WTC11 (cell line): ENCODE measurements around the gene KLF1. TPM values are rescaled to one million over a fixed set of nuclear protein-coding genes. Genes with fewer than 3 reads are reported as not detected.

ENCODE experiments used
- ATAC-seq: fragments of 200-7000 bp; cut with Tn5 transposase; 2 replicates; pipeline ENCODE4 v1.10.0; 2021; ENCODE audit warnings: mild to moderate bottlenecking, moderate library complexity
- CTCF ChIA-PET: fragments of 300-600 bp; sonication (Branson Sonifier 250); formaldehyde crosslinking; loops from one replicate; lab custom pipeline; 2021; ENCODE audit warnings: antibody characterized with exemption; lab: Charles Lee
- POLR2A ChIA-PET: fragments of 350-600 bp; sonication (Branson Sonifier 250); formaldehyde crosslinking; loops from one replicate; lab custom pipeline; 2021; ENCODE audit warnings: antibody characterized with exemption; lab: Charles Lee
- DNase-seq: peaks from one replicate; pipeline ENCODE4 v3.0.0; 2021; ENCODE audit warnings: low spot score
- H3K27ac Mint-ChIP-seq: 2 replicates; pipeline ENCODE4 v1.8.0; 2021; ENCODE audit warnings: mixed read lengths
- H3K27me3 Mint-ChIP-seq: 2 replicates; pipeline ENCODE4 v1.8.0; 2021; ENCODE audit warnings: low read depth, mild to moderate bottlenecking, moderate library complexity, mixed read lengths
- H3K36me3 Mint-ChIP-seq: 2 replicates; pipeline ENCODE4 v1.8.0; 2021; ENCODE audit warnings: mixed read lengths
- H3K4me1 Mint-ChIP-seq: 2 replicates; pipeline ENCODE4 v1.8.0; 2022; ENCODE audit warnings: mixed read lengths
- H3K4me3 Mint-ChIP-seq: 2 replicates; pipeline ENCODE4 v1.8.0; 2021; ENCODE audit warnings: mild to moderate bottlenecking, moderate library complexity, mixed read lengths
- H3K9me3 Mint-ChIP-seq: 2 replicates; pipeline ENCODE4 v1.8.0; 2021; ENCODE audit warnings: mixed read lengths
- CBFB ChIP-seq: sonication (generic); formaldehyde crosslinking; IDR thresholded peaks from 2 replicates; pipeline ENCODE4 v1.8.1; 2022; ENCODE audit warnings: mild to moderate bottlenecking, low read depth, missing genetic modification reagents
- CREB1 ChIP-seq: sonication (generic); formaldehyde crosslinking; IDR thresholded peaks from 2 replicates; pipeline ENCODE4 v1.8.0; 2023; ENCODE audit warnings: mild to moderate bottlenecking, missing genetic modification reagents
- ESRRA ChIP-seq: sonication (generic); formaldehyde crosslinking; IDR thresholded peaks from 2 replicates; pipeline ENCODE4 v1.8.1; 2022; ENCODE audit warnings: mild to moderate bottlenecking, missing genetic modification reagents, borderline replicate concordance
- GRHL2 ChIP-seq: fragments of 250-450 bp; sonication (Bioruptor Pico); IDR thresholded peaks from 2 replicates; pipeline ENCODE4 v1.8.0; 2022; ENCODE audit warnings: mild to moderate bottlenecking, moderate library complexity; ENCODE audit not compliant: insufficient replicate concordance, severe bottlenecking
- NFE2L1 ChIP-seq: sonication (generic); formaldehyde crosslinking; IDR thresholded peaks from 2 replicates; pipeline ENCODE4 v1.8.1; 2023; ENCODE audit warnings: missing genetic modification reagents
- SOX15 ChIP-seq: fragments of 250-450 bp; sonication (Bioruptor Pico); IDR thresholded peaks from 2 replicates; pipeline ENCODE4 v1.9.0; 2021; ENCODE audit warnings: mild to moderate bottlenecking
- TCF7 ChIP-seq: sonication (generic); formaldehyde crosslinking; IDR thresholded peaks from 2 replicates; pipeline ENCODE4 v1.8.0; 2022; ENCODE audit warnings: mild to moderate bottlenecking, low read depth, missing genetic modification reagents, moderate library complexity
- ZNF232 ChIP-seq: sonication (generic); formaldehyde crosslinking; IDR thresholded peaks from 2 replicates; pipeline ENCODE4 v1.8.0; 2022; ENCODE audit warnings: mild to moderate bottlenecking, missing genetic modification reagents
- total RNA-seq: library from RNA; stranded (reverse); gene quantifications from 3 replicates; pipeline ENCODE4 v1.2.3, GENCODE V29; 2021
- TF ChIP-seq, protein P1 (sequence below): sonication (generic); formaldehyde crosslinking; IDR thresholded peaks from 2 replicates; pipeline ENCODE4 v1.8.0; 2022; ENCODE audit warnings: missing genetic modification reagents
- TF ChIP-seq, protein P2 (sequence below): sonication (generic); formaldehyde crosslinking; conservative IDR thresholded peaks from 2 replicates; pipeline ENCODE4 v1.8.1; 2023; ENCODE audit warnings: mild to moderate bottlenecking, low read depth, missing genetic modification reagents, moderate library complexity
- TF ChIP-seq, protein P3 (sequence below): sonication (generic); formaldehyde crosslinking; IDR thresholded peaks from 2 replicates; pipeline ENCODE4 v1.8.0; 2022; ENCODE audit warnings: mild to moderate bottlenecking, missing genetic modification reagents
- TF ChIP-seq, protein P4 (sequence below): sonication (generic); formaldehyde crosslinking; IDR thresholded peaks from 2 replicates; pipeline ENCODE4 v1.8.0; 2022; ENCODE audit warnings: mild to moderate bottlenecking, missing genetic modification reagents
- TF ChIP-seq, protein P5 (sequence below): fragments of 250-450 bp; sonication (Bioruptor Pico); IDR thresholded peaks from 2 replicates; pipeline ENCODE4 v1.8.0; 2021; ENCODE audit warnings: mild to moderate bottlenecking
- TF ChIP-seq, protein P6 (sequence below): sonication (generic); formaldehyde crosslinking; IDR thresholded peaks from 2 replicates; pipeline ENCODE4 v1.8.1; 2023; ENCODE audit warnings: mild to moderate bottlenecking, missing genetic modification reagents, moderate library complexity
- TF ChIP-seq, protein P7 (sequence below): sonication (generic); formaldehyde crosslinking; IDR thresholded peaks from 2 replicates; pipeline ENCODE4 v1.8.1; 2022; ENCODE audit warnings: mild to moderate bottlenecking, moderate library complexity, missing genetic modification reagents
- TF ChIP-seq, protein P8 (sequence below): sonication (generic); formaldehyde crosslinking; IDR thresholded peaks from 2 replicates; pipeline ENCODE4 v1.8.1; 2023; ENCODE audit warnings: mild to moderate bottlenecking, missing genetic modification reagents
- TF ChIP-seq, protein P9 (sequence below): fragments of 250-450 bp; sonication (Bioruptor Pico); IDR thresholded peaks from 2 replicates; pipeline ENCODE4 v2.1.2; 2022; ENCODE audit warnings: mild to moderate bottlenecking, moderate library complexity

The KLF1 gene
- total RNA-seq, 1 experiment from 2014 or later = 0.72 TPM

DNA sequence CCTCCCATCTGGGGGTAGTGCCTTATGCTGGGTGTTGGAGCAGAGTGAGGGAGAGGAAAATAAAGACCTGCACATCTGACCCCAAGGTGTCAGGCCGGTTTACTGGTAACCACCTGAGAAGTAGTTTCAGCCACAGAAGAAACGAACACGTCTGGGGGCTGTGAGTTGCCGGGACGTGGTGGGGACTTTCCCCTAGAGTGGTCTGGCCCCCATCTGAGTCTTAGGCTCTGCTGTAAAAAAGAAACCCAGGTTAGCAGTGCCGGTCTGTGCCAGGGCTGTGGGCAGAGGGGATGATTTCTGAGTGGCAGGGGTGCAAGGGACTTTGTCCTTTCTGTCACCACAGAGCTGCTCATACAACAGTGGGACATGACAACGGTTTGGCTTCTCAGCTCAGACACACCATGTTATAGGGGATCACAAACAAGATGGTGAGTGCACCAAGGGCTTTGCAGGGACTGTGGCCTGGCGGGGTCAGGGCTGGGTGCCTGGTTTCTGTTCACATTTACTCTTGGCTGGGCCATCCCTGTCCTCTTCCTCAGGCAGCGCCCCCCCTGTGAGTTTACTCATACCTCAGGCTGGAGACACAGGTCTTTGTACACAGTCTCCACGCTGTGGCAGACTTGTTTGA, 13.0 kb upstream of the KLF1 start:
- ATAC-seq (no peak), DNase-seq (no peak)
- no peaks in the 10 kb centered on the region for H3K27me3 Mint-ChIP-seq
- no peak overlapping the region for H3K27ac Mint-ChIP-seq
- TF ChIP-seq, protein P1, sequence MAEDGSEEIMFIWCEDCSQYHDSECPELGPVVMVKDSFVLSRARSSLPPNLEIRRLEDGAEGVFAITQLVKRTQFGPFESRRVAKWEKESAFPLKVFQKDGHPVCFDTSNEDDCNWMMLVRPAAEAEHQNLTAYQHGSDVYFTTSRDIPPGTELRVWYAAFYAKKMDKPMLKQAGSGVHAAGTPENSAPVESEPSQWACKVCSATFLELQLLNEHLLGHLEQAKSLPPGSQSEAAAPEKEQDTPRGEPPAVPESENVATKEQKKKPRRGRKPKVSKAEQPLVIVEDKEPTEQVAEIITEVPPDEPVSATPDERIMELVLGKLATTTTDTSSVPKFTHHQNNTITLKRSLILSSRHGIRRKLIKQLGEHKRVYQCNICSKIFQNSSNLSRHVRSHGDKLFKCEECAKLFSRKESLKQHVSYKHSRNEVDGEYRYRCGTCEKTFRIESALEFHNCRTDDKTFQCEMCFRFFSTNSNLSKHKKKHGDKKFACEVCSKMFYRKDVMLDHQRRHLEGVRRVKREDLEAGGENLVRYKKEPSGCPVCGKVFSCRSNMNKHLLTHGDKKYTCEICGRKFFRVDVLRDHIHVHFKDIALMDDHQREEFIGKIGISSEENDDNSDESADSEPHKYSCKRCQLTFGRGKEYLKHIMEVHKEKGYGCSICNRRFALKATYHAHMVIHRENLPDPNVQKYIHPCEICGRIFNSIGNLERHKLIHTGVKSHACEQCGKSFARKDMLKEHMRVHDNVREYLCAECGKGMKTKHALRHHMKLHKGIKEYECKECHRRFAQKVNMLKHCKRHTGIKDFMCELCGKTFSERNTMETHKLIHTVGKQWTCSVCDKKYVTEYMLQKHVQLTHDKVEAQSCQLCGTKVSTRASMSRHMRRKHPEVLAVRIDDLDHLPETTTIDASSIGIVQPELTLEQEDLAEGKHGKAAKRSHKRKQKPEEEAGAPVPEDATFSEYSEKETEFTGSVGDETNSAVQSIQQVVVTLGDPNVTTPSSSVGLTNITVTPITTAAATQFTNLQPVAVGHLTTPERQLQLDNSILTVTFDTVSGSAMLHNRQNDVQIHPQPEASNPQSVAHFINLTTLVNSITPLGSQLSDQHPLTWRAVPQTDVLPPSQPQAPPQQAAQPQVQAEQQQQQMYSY (CRISPR knock-in tag) = no peak
- TF ChIP-seq CREB1 = no peak
- TF ChIP-seq, protein P2, sequence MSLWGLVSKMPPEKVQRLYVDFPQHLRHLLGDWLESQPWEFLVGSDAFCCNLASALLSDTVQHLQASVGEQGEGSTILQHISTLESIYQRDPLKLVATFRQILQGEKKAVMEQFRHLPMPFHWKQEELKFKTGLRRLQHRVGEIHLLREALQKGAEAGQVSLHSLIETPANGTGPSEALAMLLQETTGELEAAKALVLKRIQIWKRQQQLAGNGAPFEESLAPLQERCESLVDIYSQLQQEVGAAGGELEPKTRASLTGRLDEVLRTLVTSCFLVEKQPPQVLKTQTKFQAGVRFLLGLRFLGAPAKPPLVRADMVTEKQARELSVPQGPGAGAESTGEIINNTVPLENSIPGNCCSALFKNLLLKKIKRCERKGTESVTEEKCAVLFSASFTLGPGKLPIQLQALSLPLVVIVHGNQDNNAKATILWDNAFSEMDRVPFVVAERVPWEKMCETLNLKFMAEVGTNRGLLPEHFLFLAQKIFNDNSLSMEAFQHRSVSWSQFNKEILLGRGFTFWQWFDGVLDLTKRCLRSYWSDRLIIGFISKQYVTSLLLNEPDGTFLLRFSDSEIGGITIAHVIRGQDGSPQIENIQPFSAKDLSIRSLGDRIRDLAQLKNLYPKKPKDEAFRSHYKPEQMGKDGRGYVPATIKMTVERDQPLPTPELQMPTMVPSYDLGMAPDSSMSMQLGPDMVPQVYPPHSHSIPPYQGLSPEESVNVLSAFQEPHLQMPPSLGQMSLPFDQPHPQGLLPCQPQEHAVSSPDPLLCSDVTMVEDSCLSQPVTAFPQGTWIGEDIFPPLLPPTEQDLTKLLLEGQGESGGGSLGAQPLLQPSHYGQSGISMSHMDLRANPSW (CRISPR knock-in tag) = no peak
- TF ChIP-seq ZNF232 (CRISPR knock-in tag) = no peak
- TF ChIP-seq ESRRA (CRISPR knock-in tag) = no peak
- TF ChIP-seq, protein P3, sequence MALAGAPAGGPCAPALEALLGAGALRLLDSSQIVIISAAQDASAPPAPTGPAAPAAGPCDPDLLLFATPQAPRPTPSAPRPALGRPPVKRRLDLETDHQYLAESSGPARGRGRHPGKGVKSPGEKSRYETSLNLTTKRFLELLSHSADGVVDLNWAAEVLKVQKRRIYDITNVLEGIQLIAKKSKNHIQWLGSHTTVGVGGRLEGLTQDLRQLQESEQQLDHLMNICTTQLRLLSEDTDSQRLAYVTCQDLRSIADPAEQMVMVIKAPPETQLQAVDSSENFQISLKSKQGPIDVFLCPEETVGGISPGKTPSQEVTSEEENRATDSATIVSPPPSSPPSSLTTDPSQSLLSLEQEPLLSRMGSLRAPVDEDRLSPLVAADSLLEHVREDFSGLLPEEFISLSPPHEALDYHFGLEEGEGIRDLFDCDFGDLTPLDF (CRISPR knock-in tag) = no peak
- TF ChIP-seq TCF7 = no peak
- TF ChIP-seq, protein P4, sequence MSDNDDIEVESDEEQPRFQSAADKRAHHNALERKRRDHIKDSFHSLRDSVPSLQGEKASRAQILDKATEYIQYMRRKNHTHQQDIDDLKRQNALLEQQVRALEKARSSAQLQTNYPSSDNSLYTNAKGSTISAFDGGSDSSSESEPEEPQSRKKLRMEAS (CRISPR knock-in tag) = no peak
- TF ChIP-seq, protein P5, sequence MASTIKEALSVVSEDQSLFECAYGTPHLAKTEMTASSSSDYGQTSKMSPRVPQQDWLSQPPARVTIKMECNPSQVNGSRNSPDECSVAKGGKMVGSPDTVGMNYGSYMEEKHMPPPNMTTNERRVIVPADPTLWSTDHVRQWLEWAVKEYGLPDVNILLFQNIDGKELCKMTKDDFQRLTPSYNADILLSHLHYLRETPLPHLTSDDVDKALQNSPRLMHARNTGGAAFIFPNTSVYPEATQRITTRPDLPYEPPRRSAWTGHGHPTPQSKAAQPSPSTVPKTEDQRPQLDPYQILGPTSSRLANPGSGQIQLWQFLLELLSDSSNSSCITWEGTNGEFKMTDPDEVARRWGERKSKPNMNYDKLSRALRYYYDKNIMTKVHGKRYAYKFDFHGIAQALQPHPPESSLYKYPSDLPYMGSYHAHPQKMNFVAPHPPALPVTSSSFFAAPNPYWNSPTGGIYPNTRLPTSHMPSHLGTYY (CRISPR knock-in tag) = no peak
- TF ChIP-seq, protein P6, sequence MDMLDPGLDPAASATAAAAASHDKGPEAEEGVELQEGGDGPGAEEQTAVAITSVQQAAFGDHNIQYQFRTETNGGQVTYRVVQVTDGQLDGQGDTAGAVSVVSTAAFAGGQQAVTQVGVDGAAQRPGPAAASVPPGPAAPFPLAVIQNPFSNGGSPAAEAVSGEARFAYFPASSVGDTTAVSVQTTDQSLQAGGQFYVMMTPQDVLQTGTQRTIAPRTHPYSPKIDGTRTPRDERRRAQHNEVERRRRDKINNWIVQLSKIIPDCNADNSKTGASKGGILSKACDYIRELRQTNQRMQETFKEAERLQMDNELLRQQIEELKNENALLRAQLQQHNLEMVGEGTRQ = no peak
- no peak for TF ChIP-seq NFE2L1
- TF ChIP-seq GRHL2 = no peak
- TF ChIP-seq CBFB (CRISPR knock-in tag) = no peak
- no peak for TF ChIP-seq SOX15 (CRISPR knock-in tag)
- H3K36me3 Mint-ChIP-seq = peaks cover 19% of the 10 kb centered on the region
- H3K9me3 Mint-ChIP-seq = no peaks in the 10 kb centered on the region
- ChIA-PET CTCF (interaction anchor here (1.5 to 1.6 kb wide), 3 partner anchors 15 to 65 kb away, joined by 4 to 5 read pairs (median 4); no protein-coding TSS in a partner anchor), POLR2A (interaction anchor here (1.1 kb wide), 1 partner anchor 9 kb away, joined by 3 read pairs; the partner anchor contains the start of gene GCDH)
- no peaks in the 10 kb centered on the region for H3K4me1 Mint-ChIP-seq
- H3K4me3 Mint-ChIP-seq = no peak overlapping the region

DNA sequence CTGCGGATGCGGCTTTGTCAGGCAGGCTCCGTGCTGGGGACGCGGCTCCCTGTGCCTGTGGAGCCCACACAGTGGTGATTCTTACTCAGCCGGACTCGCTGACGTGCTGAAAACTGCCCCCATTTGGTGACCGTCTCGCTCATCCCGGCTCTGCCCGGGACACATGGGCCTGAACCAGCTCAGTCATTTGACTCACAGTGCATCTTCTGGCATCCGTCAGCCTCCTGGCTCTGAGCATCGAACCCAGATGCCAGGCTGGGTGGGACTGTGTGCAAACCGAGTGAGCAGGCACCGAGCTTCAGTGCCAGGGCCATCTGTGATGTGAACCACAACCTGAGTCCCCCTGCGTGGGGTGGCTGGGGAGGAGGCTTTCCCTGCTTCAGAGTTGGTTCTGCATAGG, 9.5 kb upstream of the KLF1 start:
- Mint-ChIP-seq H3K9me3 (no peaks in the 10 kb centered on the region), H3K27me3 (no peaks in the 10 kb centered on the region), H3K4me1 (peaks cover 8% of the 10 kb centered on the region), H3K36me3 (peaks cover 35% of the 10 kb centered on the region), H3K4me3 (no peak overlapping the region), H3K27ac (no peak overlapping the region)
- ChIA-PET POLR2A (interaction anchor here (1.8 kb wide), 1 partner anchor 17 kb away, joined by 5 read pairs; no protein-coding TSS in a partner anchor), CTCF (interaction anchor here (0.6 to 0.9 kb wide), 3 partner anchors 17 to 127 kb away, joined by 3 read pairs; no protein-coding TSS in a partner anchor)
- TF ChIP-seq, protein P7, sequence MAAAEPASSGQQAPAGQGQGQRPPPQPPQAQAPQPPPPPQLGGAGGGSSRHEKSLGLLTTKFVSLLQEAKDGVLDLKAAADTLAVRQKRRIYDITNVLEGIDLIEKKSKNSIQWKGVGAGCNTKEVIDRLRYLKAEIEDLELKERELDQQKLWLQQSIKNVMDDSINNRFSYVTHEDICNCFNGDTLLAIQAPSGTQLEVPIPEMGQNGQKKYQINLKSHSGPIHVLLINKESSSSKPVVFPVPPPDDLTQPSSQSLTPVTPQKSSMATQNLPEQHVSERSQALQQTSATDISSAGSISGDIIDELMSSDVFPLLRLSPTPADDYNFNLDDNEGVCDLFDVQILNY = no peak
- TF ChIP-seq, protein P8, sequence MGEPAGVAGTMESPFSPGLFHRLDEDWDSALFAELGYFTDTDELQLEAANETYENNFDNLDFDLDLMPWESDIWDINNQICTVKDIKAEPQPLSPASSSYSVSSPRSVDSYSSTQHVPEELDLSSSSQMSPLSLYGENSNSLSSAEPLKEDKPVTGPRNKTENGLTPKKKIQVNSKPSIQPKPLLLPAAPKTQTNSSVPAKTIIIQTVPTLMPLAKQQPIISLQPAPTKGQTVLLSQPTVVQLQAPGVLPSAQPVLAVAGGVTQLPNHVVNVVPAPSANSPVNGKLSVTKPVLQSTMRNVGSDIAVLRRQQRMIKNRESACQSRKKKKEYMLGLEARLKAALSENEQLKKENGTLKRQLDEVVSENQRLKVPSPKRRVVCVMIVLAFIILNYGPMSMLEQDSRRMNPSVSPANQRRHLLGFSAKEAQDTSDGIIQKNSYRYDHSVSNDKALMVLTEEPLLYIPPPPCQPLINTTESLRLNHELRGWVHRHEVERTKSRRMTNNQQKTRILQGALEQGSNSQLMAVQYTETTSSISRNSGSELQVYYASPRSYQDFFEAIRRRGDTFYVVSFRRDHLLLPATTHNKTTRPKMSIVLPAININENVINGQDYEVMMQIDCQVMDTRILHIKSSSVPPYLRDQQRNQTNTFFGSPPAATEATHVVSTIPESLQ (CRISPR knock-in tag) = no peak
- TF ChIP-seq, protein P9, sequence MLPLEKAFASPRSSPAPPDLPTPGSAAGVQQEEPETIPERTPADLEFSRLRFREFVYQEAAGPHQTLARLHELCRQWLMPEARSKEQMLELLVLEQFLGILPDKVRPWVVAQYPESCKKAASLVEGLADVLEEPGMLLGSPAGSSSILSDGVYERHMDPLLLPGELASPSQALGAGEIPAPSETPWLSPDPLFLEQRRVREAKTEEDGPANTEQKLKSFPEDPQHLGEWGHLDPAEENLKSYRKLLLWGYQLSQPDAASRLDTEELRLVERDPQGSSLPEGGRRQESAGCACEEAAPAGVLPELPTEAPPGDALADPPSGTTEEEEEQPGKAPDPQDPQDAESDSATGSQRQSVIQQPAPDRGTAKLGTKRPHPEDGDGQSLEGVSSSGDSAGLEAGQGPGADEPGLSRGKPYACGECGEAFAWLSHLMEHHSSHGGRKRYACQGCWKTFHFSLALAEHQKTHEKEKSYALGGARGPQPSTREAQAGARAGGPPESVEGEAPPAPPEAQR (CRISPR knock-in tag) = no peak
- ATAC-seq (no peak), DNase-seq (no peak)
